Liver (tissue), 9 donors: ENCODE measurements around the gene SULT6B1. TPM values are rescaled to one million over a fixed set of nuclear protein-coding genes. Genes with fewer than 3 reads are reported as not detected.
"Not testable (repeated sequence)": the region's sequence is repeated elsewhere in the genome, so short reads cannot be mapped to it uniquely, and the experiment has no call there.

Source experiments
- DNase-seq: peaks from one replicate; pipeline ENCODE4 v3.0.0-alpha.2; 2017; ENCODE audit warnings: low spot score
- H3K27ac ChIP-seq, 2 donors: one replicate each; pipeline ENCODE4 v1.7.0; 2013; ENCODE audit warnings: inconsistent platforms in 2 of 2, low read length in 2 of 2, control low read depth in 1 of 2, low read depth in 1 of 2, mild to moderate bottlenecking in 1 of 2
- H3K27me3 ChIP-seq, 4 donors: one replicate each; pipeline versions ENCODE4 v1.6.1 to v1.7.0; 2013; ENCODE audit warnings: low read length in 3 of 4, inconsistent platforms in 1 of 4, mild to moderate bottlenecking in 1 of 4, moderate library complexity in 1 of 4; ENCODE audit not compliant: control insufficient read depth in 4 of 4, insufficient read depth in 4 of 4
- H3K36me3 ChIP-seq, 4 donors: one replicate each; pipeline versions ENCODE4 v1.6.1 to v1.7.0; 2013; ENCODE audit warnings: low read length in 3 of 4, mild to moderate bottlenecking in 3 of 4, low read depth in 1 of 4, moderate library complexity in 1 of 4; ENCODE audit not compliant: control insufficient read depth in 4 of 4, insufficient read depth in 3 of 4
- H3K4me1 ChIP-seq, 4 donors: one replicate each; pipeline versions ENCODE4 v1.6.1 to v1.7.0; 2013; ENCODE audit warnings: low read length in 3 of 4, mild to moderate bottlenecking in 3 of 4, moderate library complexity in 1 of 4; ENCODE audit not compliant: control insufficient read depth in 4 of 4, insufficient read depth in 4 of 4
- H3K4me3 ChIP-seq, 3 donors: one replicate each; pipeline versions ENCODE4 v1.6.1 to v1.7.0; 2013; ENCODE audit warnings: low read length in 3 of 3, control low read depth in 1 of 3, low read depth in 1 of 3, mild to moderate bottlenecking in 1 of 3
- H3K9ac ChIP-seq, 2 donors: one replicate each; pipeline ENCODE4 v1.7.0; 2013; ENCODE audit warnings: low read length in 2 of 2, mild to moderate bottlenecking in 2 of 2, moderate library complexity in 2 of 2, control low read depth in 1 of 2, low read depth in 1 of 2
- H3K9me3 ChIP-seq, 4 donors: one replicate each; pipeline versions ENCODE4 v1.6.1 to v1.7.0; 2013; ENCODE audit warnings: low read length in 3 of 4; ENCODE audit not compliant: control insufficient read depth in 4 of 4
- ATF3 ChIP-seq: IDR thresholded peaks from 2 replicates; pipeline ENCODE4 v1.6.1; 2016; ENCODE audit warnings: antibody characterized with exemption
- CTCF ChIP-seq: fragments of 150-350 bp; IDR thresholded peaks from 2 replicates; pipeline ENCODE4 v1.5.1; 2017; ENCODE audit warnings: improper control_type of control experiment, low read depth, low read length; ENCODE audit not compliant: missing input control
- EGR1 ChIP-seq, 2 donors: IDR thresholded peaks; 2 replicates each; pipeline ENCODE4 v1.6.1; 2016 to 2018; ENCODE audit warnings: antibody characterized with exemption in 2 of 2, low read depth in 2 of 2
- FOXA1 ChIP-seq: IDR thresholded peaks from 2 replicates; pipeline ENCODE4 v1.6.1; 2016; ENCODE audit warnings: antibody characterized with exemption
- FOXA2 ChIP-seq: IDR thresholded peaks from 2 replicates; pipeline ENCODE4 v1.6.1; 2016; ENCODE audit warnings: antibody characterized with exemption
- GABPA ChIP-seq, 2 donors: IDR thresholded peaks in 1 of 2; conservative IDR thresholded peaks in 1 of 2; 2 replicates each; pipeline ENCODE4 v1.6.1; 2016; ENCODE audit warnings: antibody characterized with exemption in 2 of 2, mild to moderate bottlenecking in 1 of 2, moderate library complexity in 1 of 2
- HNF4A ChIP-seq, 2 donors: conservative IDR thresholded peaks; 2 replicates each; pipeline ENCODE4 v1.6.1; 2016; ENCODE audit warnings: antibody characterized with exemption in 2 of 2, mild to moderate bottlenecking in 2 of 2
- HNF4G ChIP-seq: IDR thresholded peaks from 2 replicates; pipeline ENCODE4 v1.6.1; 2016; ENCODE audit warnings: antibody characterized with exemption
- JUND ChIP-seq, 2 donors: IDR thresholded peaks; 2 replicates each; pipeline ENCODE4 v1.6.1; 2016; ENCODE audit warnings: antibody characterized with exemption in 2 of 2
- NR2F2 ChIP-seq: IDR thresholded peaks from 2 replicates; pipeline ENCODE4 v1.6.1; 2016; ENCODE audit warnings: antibody characterized with exemption
- RAD21 ChIP-seq, 2 donors: IDR thresholded peaks; 2 replicates each; pipeline ENCODE4 v1.6.1; 2016; ENCODE audit warnings: antibody characterized with exemption in 2 of 2, mild to moderate bottlenecking in 2 of 2
- RXRA ChIP-seq, 2 donors: IDR thresholded peaks; 2 replicates each; pipeline ENCODE4 v1.6.1; 2017 to 2018; ENCODE audit warnings: antibody characterized with exemption in 2 of 2, mild to moderate bottlenecking in 1 of 2
- SP1 ChIP-seq: IDR thresholded peaks from 2 replicates; pipeline ENCODE4 v1.6.1; 2018; ENCODE audit warnings: antibody characterized with exemption, mild to moderate bottlenecking
- TAF1 ChIP-seq: conservative IDR thresholded peaks from 2 replicates; pipeline ENCODE4 v1.6.1; 2016; ENCODE audit warnings: antibody characterized with exemption, mild to moderate bottlenecking
- YY1 ChIP-seq: IDR thresholded peaks from 2 replicates; pipeline ENCODE4 v1.6.1; 2016; ENCODE audit warnings: antibody characterized with exemption, mild to moderate bottlenecking
- ZBTB33 ChIP-seq: IDR thresholded peaks from 2 replicates; pipeline ENCODE4 v1.6.1; 2016; ENCODE audit warnings: antibody characterized with exemption
- WGBS: extraction: QIAGEN DNeasy Blood & Tissue Kit; methylation state at CpG from one replicate; pipeline ENCODE4 v1.1.7; 2013; 5-methylcytosine and 5-hydroxymethylcytosine counted together
- polyA plus RNA-seq, 2 donors: library from polyadenylated mRNA; stranded (reverse) in 1 of 2; unstranded in 1 of 2; fragments of 200-250 nt in 1 of 2; fragments of >200 nt in 1 of 2; fragmentation: Nextera tagmentation in 1 of 2; extraction: Ambion mirVana in 1 of 2; gene quantifications; one replicate each; pipeline versions ENCODE4 v1.2.1 to v1.2.3, GENCODE V29; 2013 to 2015
- total RNA-seq, 2 donors: library from RNA; depleted of rRNA; stranded (reverse); fragments of >200 nt; gene quantifications; one replicate each; pipeline ENCODE4 v1.2.3, GENCODE V29; 2014
- TF ChIP-seq, protein P1 (sequence below): IDR thresholded peaks from 2 replicates; pipeline ENCODE4 v1.6.1; 2016; ENCODE audit warnings: antibody characterized with exemption, mild to moderate bottlenecking
- TF ChIP-seq, protein P2 (sequence below): IDR thresholded peaks from 2 replicates; pipeline ENCODE4 v1.6.1; 2016; ENCODE audit warnings: antibody characterized with exemption
- donor health status: healthy.
- donor health status: healthy.
- donor health status: healthy.
- donor health status: healthy.
- donor health status: healthy.

SULT6B1 gene
- total and polyA plus RNA-seq, 4 donors: not detected

DNA sequence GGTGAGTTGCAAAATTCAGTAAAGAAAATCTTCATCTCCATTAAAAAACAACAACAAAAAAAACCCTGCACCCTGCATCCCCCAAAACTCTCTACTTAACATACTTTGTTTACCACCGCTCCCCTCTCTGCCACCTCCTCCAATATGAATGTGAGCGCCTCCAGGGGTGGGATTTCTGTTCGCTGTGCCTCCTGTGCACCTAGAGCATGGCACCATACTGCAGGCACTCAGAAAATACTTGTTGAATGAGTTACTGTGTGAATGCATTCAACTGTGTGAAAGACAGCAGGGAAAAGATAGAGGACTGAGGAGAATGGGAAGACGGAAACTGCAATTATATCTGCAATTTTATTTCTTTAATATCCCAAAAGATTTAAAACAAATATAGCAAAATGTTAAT is 38.4 kb upstream of the SULT6B1 start:
- Histone ChIP-seq H3K9ac (no peak overlapping the region), H3K36me3 (peaks cover 0 to 29% (median 19%) of the 10 kb centered on the region in 4 donors), H3K4me1 (peaks cover 6 to 18% (median 12%) of the 10 kb centered on the region in 4 donors), H3K27me3 (no peaks in the 10 kb centered on the region), H3K9me3 (no peaks in the 10 kb centered on the region), H3K4me3 (no peak overlapping the region), H3K27ac (no peak overlapping the region)
- WGBS: 97% methylated on average over 4 of the region's 4 CpGs
- TF ChIP-seq YY1: no peak
- TF ChIP-seq, protein P1, sequence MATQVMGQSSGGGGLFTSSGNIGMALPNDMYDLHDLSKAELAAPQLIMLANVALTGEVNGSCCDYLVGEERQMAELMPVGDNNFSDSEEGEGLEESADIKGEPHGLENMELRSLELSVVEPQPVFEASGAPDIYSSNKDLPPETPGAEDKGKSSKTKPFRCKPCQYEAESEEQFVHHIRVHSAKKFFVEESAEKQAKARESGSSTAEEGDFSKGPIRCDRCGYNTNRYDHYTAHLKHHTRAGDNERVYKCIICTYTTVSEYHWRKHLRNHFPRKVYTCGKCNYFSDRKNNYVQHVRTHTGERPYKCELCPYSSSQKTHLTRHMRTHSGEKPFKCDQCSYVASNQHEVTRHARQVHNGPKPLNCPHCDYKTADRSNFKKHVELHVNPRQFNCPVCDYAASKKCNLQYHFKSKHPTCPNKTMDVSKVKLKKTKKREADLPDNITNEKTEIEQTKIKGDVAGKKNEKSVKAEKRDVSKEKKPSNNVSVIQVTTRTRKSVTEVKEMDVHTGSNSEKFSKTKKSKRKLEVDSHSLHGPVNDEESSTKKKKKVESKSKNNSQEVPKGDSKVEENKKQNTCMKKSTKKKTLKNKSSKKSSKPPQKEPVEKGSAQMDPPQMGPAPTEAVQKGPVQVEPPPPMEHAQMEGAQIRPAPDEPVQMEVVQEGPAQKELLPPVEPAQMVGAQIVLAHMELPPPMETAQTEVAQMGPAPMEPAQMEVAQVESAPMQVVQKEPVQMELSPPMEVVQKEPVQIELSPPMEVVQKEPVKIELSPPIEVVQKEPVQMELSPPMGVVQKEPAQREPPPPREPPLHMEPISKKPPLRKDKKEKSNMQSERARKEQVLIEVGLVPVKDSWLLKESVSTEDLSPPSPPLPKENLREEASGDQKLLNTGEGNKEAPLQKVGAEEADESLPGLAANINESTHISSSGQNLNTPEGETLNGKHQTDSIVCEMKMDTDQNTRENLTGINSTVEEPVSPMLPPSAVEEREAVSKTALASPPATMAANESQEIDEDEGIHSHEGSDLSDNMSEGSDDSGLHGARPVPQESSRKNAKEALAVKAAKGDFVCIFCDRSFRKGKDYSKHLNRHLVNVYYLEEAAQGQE: no peak
- no peak for TF ChIP-seq RAD21 (IDR thresholded peaks at IDR 0.05)
- no peak for TF ChIP-seq RXRA (IDR thresholded peaks at IDR 0.05)
- no peak for TF ChIP-seq GABPA (IDR thresholded peaks at IDR 0.05 in 1 of 2, conservative IDR thresholded peaks at IDR 0.05 in 1 of 2)
- no peak for TF ChIP-seq JUND (IDR thresholded peaks at IDR 0.05)
- TF ChIP-seq HNF4G: no peak
- no peak for TF ChIP-seq ATF3
- no peak for TF ChIP-seq CTCF
- no peak for TF ChIP-seq EGR1 (IDR thresholded peaks at IDR 0.05; ENCODE audit: low read depth in 2 of 2)
- no peak for TF ChIP-seq HNF4A (conservative IDR thresholded peaks at IDR 0.05)
- TF ChIP-seq, protein P2, sequence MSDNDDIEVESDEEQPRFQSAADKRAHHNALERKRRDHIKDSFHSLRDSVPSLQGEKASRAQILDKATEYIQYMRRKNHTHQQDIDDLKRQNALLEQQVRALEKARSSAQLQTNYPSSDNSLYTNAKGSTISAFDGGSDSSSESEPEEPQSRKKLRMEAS: no peak
- no peak for TF ChIP-seq FOXA1
- TF ChIP-seq TAF1: no peak
- TF ChIP-seq FOXA2: no peak
- no peak for TF ChIP-seq ZBTB33
- no peak for TF ChIP-seq SP1
- no peak for TF ChIP-seq NR2F2
- no peak for DNase-seq

GRCh38 chr2:37225129-37225528 is 36.7 kb upstream of the SULT6B1 start:
- no CpG with 5 or more reads among the region's 2 CpGs for WGBS
- not testable (repeated sequence) for H3K27me3 ChIP-seq, H3K9me3 ChIP-seq, DNase-seq, H3K27ac ChIP-seq, H3K9ac ChIP-seq, H3K4me3 ChIP-seq
- peaks cover 2 to 44% (median 31%) of the 10 kb centered on the region in 4 donors for H3K36me3 ChIP-seq
- peaks cover 6 to 12% (median 7%) of the 10 kb centered on the region in 4 donors for H3K4me1 ChIP-seq
